ENCODE data around the gene MTERF4.
"Not testable (repeated sequence)": the region's sequence is repeated elsewhere in the genome, so short reads cannot be mapped to it uniquely, and the experiment has no call there.

The MTERF4 gene

DNA sequence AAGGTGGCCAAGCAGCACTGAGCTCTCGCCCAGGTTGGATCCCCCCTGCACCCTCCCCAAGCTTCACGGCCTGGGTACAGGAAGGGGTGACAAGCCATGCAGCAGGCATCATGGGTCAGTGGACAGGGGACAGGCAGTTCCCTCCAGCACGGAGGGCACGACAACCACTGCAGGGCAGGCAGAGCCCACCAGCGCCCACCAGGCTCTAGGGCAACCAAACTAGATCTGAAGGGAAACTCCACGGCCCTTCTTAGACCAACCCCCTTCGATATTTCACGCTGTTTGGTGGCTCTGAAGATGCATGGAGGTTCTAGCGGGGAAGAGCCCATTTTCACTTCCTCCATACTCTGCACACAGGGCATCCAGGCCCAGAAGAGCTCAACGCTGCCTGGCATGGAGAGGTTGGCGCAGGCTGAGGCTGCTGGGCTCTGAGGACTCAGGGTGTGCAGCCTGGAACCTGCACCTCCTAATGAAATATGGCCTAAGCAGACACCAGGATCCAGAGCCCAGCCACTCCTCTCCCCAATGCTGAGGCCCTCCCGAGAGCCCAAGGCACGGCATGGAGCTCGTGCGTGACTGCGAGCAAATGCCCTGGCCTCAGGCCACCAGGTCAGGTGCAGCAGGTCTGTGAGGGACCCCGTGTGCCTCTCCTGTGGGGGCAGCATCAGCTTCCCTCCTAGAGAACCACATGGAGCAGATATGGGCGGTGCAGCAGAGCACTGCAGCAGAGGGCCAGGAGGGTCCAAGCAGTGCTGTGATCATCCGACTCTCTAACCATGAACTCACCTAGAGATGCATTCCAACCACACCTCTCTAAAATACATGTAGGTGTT lies 8.7 kb upstream of the MTERF4 start:
- DNase-seq = no peak

DNA sequence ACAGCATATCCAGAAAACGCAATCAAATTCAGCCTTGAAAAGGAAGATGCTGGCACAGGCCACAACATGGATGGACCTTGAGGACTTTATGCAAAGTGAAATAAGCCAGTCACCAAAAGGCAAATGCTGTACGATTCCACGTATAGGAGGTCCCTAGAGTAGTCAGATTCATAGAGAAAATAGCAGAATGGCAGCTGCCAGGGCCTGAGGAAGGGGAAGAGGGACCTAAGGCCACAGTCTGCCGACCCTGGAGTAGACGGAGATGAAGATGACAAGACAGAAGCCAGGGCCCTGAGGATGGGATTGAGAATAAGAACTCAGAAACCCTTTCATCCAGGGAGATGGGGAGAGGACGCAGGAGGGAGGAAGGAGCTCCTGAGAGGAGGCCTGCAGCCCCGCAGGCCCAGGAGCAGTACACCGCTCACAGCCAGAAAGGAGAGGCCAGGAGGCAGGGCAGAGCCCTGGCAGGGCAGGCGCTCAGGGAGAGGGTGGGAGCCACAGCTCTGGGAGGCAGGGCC lies 8.1 kb upstream of the MTERF4 start:
- DNase-seq = no peak

DNA sequence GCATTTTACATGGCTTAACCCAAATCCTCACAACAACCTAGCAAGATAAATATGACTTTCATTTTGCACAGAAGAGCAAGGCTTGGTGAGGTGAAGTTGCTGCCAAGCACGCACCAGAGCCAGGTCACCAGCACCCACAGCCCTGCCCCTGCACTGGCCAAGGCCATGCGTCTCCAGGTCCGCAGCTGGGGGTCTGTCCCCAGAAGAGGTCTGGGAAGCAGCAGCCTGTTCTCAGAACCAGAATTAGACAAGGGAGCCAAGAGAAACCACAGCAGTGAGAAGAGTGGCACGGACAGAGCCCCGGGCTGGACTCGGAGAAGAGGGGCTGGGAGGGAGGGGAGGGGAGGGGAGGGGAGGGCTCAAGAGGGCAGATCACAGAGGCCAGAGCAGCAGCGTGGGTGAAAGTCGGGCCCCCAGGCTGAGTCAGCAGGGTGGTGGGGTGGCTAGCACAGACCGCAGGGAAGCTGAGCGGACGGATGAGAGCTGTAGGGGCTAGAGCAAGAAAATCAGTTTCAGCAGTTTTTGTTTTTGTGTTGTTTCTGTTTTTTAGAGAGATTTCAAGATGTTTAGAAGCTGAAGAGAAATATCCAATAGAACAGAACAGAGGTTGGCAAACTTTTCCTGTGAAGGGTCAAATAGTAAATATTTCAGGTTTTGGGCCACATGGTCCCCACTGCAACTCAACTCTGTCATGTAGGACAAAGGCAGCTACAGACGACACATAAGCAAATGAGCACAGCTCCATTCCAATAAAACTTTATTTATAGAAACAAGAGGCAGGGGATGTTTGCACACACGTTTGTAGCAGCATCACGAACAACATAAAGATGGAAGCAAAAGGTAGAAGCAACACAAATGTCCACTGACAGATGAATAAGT lies 7.4 kb upstream of the MTERF4 start:
- no peak for DNase-seq

DNA sequence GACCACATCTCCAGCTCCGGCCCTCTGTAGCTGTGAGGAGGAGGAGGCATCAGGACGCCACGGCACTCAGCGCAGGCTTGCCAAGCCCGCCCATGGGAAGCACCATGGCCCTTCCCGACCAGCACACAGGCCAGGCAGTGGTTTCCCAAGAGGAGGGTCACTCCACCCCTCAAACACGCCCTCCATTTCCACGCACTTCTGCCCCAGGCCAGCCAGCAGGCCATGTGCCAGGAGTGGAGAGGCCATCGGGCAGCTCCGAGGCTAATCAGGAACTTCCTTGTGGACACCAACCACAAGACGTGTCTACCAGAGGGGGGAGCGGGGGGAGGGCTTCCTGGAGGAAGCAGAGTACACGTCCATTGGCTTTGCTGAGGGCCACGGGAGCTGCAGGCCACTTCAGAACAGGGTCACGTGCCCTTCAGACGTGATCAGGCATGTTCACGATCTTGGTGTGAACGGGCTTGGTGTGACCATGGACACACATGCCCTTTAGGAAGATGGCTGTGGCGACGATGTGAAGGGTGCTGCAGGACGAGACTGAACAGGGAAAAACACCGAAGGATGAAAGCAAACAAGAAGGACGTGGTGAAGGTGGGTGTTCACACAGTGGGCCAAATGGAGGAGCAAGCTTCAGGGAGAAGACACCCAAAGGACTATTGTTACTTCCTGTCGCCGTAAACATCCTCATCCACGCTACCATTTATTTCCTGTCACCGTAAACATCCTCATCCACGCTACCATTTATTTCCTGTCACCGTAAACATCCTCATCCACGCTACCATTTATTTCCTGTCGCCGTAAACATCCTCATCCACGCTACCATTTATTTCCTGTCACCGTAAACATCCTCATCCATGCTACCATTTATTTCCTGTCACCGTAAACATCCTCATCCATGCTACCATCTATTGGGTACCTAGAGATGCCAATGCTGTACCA lies 6.5 kb upstream of the MTERF4 start:
- DNase-seq = no peak

DNA sequence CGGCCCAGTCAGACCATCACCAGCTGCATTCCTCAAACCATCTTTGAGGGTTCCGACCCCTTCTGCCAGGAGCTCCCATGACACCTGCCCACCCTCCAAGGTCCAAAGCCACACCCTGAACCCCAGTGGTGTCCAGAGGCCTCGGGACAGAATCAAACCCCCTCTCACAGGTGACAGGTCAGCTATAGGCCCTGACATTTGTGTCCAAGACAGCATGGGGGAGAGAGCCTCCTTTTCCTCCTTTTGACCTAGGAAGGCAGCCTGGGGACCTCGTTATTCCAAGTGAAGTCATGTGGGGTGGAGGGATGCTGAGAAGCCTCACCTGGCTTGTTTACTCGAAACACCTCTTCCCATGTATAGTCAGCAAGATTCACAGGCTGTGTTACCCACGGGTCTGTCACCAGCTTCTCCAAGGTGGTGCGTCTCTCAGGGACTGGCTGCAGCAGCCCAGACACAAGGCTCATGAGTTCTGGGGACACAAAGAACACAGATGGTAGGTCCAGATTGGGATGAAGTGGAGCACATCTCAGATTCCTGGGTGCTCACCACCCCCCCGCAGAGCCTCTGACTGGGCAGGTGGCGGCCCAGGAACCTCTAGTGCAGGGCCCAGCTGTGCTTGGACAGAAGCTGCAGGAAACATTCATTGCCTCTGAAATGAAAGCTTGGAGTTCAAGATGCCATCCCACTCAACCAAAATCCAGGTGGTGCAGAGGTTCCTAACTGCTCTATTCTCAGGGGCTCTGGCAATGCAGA lies 5.1 kb upstream of the MTERF4 start:
- DNase-seq = no peak

DNA sequence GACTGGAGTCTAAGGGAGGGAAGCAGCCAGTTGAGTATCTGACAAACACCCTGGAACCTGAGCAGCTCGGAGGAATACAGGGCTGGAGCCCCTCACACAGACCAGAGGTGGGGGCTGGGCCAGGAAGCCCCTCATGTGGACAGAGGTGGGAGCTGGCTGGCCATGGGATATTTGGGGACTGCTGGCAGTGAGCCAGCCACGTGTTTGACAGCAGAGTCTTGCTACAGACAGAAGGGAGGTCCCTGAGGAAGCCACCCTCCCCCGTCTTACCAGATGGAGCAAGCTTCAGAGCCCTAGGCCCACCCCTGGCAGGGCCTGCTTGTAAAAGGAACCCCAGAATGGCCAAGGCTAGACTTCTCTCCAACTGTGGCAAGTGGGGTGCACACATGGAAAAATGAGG lies 3.6 kb upstream of the MTERF4 start:
- no peak for DNase-seq

DNA sequence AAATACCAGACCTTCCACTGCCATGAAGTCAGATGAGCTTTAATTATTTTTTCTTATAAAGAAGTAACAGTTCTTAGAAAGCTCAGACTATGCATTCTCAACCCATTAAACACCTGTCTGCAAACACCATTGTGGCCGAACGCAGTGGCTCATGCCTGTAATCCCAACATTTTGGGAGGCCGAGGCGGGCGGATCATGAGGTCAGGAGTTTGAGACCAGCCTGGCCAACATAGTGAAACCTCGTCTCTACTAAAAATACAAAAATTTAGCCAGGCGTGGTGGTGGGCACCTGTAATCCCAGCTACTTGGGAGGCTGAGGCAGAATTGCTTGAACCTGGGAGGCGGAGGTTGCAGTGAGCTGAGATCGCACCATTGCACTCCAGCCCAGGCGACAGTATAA lies 2.5 kb upstream of the MTERF4 start:
- not testable (repeated sequence) for DNase-seq

DNA sequence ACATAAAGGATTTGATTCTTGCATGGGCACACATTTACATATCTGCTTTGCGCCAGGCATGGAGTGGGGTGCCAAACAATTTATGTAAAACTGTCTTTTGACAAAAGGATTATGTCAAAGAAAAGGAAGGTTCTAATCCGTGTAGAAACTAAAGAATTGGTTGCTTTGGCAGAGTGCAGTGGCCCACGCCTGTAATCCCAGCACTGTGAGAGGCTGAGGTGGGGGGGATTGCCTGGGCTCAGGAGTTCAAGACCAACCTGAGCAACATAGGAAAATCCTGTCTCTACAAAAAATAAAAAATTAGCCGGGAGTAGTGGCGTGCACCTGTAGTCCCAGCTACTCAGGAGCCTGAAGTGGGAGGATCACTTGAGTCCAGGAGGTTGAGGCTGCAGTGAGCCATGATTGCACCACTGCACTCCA lies 1.1 kb upstream of the MTERF4 start:
- no peak for DNase-seq

DNA sequence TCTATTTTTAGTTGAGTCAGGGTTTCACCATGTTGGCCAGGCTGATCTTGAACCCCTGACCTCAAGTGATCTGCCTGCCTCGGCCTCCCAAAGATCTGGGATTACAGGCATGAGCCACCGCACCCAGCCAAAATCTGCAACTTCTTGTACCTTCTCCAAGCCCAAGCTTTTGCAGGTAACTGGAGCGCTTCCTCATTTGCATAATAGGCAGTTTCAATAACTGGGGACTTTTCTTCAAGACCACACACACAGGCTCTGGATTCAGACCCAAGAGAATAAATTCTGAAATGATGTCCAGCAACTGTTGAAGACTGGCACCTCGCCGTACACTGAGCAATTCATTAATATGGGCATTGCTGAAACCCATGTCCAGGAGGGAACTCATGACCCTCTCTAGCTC lies 2.8 kb downstream of the MTERF4 start:
- no peak for DNase-seq

DNA sequence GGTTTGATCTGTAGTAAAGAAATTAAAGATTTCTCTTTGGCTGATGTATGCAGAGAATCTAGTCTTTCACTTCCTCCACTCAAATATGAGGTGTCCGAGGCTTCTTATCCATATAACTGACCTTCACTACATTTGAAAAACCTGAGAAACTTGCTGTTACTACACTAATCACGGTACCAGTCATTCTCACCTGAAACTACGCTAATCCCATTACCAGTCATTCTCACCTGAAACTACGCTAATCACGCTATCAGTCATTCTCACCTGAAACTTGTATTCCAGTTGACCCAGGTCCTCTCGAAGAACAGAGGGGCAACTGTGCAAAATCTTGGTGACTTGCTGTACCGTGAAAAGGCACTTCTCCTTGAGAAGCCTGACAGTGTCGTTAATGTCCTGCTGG lies 5.1 kb downstream of the MTERF4 start:
- DNase-seq = no peak

DNA sequence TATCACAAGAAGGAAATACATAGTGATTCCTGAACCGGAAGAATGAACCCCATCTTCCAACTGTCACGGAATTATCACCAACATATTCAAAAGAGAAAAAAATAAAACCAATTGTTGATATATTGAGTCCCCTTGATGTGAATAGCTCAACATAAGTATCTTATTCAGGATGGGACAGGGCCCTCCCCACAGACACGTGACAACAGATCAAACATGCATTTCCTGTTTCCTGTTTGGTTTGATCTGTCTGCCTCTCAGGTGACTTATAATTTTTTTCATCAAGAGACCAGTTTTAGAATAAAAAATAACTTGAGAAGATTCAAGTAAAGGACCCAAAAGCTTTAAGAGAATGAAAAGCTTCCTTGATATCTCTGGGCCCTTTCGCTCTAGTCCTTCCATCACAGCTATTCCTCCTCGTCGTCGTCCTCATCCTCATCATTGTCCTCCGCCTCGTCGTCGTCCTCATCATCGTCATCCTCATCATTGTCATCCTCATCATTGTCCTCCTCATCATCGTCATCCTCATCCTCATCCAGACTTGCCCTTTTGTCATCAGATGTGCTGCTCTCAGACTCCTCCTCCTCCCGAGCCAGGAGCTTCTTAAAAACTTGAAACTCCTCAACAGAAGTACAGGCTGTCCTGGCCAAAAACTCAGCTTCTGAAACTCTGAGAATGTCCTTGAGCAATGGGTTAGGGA lies 6.3 kb downstream of the MTERF4 start:
- no peak for DNase-seq

DNA sequence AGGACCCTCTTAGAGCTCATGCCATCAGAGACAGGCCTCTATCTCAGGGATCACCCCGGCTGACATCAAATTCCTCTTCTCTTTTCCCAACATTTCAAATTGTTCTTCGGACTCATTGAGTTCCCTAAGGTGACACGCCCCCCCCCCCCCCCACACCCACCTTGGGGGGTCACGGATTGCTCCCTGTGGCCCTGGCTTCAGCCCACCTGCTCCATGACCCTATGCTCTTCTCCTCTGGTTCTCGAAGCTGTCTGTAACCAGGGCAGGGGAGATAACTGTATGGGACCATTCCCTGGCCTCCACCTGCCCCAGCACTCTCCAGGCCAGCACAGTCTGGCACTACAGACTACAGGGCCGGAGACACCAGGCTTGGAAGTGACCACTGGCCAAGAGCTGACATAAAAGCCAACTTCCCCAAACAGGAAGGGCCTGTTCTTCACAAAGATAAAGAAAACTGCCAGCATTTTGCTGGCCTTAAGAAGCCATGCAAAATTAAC lies 7.1 kb downstream of the MTERF4 start:
- no peak for DNase-seq

DNA sequence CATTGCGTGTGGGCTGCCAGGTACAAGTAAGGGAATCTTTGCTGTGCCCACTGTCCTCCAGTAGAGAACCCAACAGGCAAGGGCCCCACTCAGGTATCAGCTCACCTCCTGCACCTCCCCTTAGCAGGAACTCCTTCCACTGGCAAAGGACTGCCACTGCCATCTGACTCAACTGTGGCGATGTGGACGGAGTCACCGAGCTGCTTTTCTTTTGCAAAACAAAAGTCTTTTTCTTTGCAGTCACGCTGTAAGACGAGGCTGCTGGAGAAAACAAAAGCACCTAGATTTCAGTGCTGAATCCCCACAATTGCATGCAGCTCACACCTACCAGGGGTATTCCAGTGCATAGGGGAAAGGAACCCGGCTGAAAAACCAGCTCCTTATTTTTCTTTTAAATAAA lies 7.9 kb downstream of the MTERF4 start:
- no peak for DNase-seq

DNA sequence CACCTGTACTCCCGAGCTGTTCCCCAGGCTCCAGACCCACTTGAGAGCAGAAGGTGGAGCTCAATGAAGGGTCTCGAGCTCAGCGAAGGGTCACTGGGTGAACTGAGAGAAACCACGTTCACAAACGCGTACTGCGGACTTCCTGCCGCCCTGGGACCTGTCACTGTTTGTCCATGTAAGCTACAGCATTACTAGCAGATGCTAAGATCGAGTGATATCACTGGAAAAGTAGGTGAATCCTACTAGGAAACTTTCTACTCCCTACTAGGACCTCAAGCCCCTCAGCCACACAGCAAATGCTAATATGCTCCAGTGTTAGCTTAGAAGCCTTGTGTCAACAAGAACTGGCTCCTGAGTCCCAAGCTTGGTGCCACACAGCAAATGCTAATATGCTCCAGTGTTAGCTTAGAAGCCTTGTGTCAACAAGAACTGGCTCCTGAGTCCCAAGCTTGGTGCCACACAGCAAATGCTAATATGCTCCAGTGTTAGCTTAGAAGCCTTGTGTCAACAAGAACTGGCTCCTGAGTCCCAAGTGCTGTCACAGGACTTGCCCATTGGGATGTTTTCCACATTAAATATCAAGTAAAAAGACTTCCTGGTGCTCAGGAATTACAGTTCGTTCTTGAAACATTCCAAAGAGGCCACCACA lies 8.8 kb downstream of the MTERF4 start:
- DNase-seq = not testable (repeated sequence)

DNA sequence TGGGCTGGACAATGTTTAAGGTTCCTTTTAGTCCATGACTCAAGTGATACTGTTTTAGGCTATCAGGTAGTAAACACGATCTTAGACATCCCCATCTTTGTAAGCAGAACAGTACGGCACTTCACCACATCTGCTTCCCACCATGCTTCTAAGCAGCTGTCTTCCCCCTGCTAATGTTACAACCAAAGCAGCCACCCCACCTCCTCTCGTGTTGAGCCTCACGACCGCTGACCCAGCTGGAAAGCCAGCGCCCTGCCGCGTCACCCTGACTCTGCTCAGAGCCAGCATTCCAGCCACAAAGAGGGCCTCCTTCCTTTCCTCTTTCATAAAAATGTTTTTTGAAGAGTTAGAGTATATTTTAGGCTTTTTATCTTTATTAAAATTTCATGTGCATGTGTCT lies 9.4 kb downstream of the MTERF4 start:
- DNase-seq = no peak

DNA sequence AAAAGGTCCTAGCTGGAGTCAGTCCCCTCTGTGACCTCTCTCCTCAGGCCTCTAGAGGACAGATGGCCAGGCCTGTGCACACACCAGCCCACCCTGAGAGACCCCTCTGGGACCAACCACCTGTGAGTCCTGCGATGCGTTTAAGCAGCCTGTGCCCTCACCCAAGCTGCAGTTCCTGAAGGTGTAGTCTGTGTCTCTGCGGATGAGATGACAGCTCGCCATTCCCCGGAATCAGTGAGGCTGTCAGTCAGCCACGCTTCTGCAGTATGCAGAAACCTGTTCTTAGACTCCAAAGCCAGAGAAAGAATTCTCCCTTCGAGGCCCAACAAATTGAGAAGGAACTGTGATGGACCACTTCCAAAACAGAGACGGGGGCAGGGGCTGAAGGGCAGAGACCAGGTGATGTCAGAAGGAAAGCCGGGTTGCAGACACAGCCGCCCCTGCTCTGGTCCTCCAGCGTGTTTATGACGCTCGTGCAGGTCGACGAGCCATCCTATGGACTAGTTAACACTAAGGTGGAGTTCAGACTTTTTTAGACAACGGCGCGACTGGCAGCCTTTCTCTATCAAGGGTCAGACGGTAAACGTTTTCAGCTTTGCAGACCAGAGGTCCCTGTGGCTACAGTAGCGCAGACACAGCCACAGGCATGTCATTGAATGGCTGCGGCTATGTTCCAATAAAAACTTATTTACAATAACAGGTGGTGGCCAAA lies 10.2 kb downstream of the MTERF4 start:
- DNase-seq = no peak

DNA sequence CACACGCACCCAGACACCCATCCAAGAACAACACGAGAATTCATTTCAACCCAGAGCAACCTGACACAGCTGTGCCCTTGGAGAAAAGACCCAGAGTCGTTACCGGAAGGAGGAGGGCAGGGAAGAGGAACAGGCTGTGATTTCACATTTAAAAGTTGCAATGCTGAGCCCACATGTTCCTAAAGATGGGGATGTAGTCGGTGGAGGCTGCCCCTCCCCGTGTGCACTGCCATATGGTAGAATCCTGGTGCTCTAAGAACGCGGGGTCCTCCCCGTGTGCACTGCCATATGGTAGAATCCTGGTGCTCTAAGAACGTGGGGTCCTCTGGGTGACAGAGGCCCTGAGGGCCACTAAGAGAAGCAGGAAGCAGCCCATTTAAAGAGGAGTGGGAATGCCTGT lies 10.9 kb downstream of the MTERF4 start:
- no peak for DNase-seq

DNA sequence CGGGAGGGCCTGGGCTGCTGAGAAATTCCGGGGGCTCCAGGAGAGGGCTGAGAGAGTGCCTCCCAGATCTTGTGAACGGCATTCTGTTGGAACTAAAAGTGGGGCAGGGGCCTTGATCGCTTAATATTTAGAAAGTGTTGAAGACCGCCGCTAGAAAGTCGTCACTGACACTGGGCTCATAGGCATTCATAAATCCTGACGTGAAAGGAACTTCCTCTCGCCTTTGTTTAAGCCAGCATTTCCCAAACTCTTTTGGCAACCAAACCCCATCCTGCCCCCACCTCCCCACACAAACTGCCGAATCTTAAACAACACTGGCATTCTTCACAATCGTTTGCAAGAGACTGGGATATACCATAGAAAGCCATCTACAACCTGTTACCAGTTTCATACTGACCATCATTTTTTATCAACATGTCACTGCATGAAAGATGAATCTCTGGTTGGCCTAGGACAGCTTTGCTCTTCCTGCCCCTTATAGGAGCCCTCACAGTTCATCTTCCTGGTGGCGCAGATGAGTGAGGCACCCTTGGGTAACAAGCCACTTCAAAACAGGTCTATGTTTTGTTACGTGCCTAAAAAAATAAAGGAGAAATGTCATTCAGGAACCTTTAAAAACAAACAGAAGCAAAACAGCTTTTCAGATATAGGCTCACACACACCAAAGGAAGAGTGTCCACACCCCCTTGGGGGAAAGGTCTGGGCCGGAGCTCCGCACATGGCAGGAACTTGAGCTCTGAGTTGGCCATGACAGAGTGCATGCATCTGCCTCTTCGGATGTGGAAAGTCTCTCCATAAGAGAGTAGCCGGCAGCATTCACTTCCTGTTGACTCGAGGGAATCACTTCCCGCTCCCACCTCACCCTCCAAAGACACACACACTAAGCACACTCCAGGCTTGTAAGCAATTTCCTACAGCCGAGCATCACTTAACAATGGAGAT lies 13.0 kb downstream of the MTERF4 start:
- no peak for DNase-seq

DNA sequence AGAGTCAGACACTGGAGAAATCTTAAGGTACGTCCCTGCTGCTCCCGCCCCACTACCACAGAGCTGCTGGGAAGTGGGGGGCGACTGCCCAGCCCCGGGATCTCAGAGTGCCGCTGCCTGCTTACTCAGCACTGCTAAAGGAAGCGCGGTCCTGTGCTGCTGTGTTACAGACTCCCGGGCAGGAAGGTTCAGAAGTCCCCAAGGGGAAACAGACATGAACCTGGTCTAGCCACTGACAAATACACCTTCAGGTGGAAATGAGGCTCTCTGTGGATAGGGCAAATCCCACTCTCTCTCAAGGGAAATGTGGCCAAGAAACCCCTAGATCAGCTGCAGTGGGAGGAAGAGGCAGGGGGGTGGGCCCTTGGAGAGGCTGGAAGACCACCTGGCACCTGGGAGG lies 13.7 kb downstream of the MTERF4 start:
- DNase-seq = no peak

All from fibroblast of upper back skin (primary cell).